ENCODE data around the gene SLC6A4.

The SLC6A4 gene

GRCh38 chr17:30210901-30211300 lies 24.6 kb downstream of the SLC6A4 start:
- Histone ChIP-seq H3K4me2 (ENCODE audit: low read depth, low read length, poor library complexity, severe bottlenecking) (no peak overlapping the region), H2AFZ (ENCODE audit: low read length) (no peak overlapping the region), H3K36me3 (ENCODE audit: insufficient read depth, low read length) (no peaks in the 10 kb centered on the region), H3K4me1 (ENCODE audit: insufficient read depth, low read length, poor library complexity, severe bottlenecking) (no peaks in the 10 kb centered on the region), H3K9me2 (replicated peaks; ENCODE audit: low read depth, low read length) (no peaks in the 10 kb centered on the region), H3K79me2 (ENCODE audit: insufficient read depth, low read length) (no peaks in the 10 kb centered on the region), H3K9me3 (ENCODE audit: insufficient read depth, low read depth, low read length) (no peaks in the 10 kb centered on the region), H4K20me1 (ENCODE audit: insufficient read depth, low read length, poor library complexity, severe bottlenecking) (no peaks in the 10 kb centered on the region), H3K9ac (ENCODE audit: low read depth, low read length, poor library complexity, severe bottlenecking) (no peak overlapping the region), H3K4me3 (ENCODE audit: low read length, poor library complexity, severe bottlenecking) (no peak overlapping the region), H3K27me3 (ENCODE audit: insufficient read depth, low read length, poor library complexity, severe bottlenecking) (no peaks in the 10 kb centered on the region), H3F3A (ENCODE audit: low read depth) (no peaks in the 10 kb centered on the region)
- TF ChIP-seq CTCF (conservative IDR thresholded peaks at IDR 0.05; ENCODE audit: low read length) (no peak), EZH2phosphoT487 (IDR thresholded peaks at IDR 0.05; ENCODE audit: borderline replicate concordance) (no peak)

GRCh38 chr17:30210366-30210765 lies 25.1 kb downstream of the SLC6A4 start:
- TF ChIP-seq CTCF (conservative IDR thresholded peaks at IDR 0.05; ENCODE audit: low read length), result no peak

GRCh38 chr17:30209930-30210329 lies 25.6 kb downstream of the SLC6A4 start:
- TF ChIP-seq CTCF (conservative IDR thresholded peaks at IDR 0.05; ENCODE audit: low read length), result no peak
- no peaks in the 10 kb centered on the region for H3K9me2 ChIP-seq (replicated peaks; ENCODE audit: low read depth, low read length)

More at GRCh38 chr17:30210366-30210765, 25.1 kb downstream of the SLC6A4 start:
- Histone ChIP-seq H3F3A (ENCODE audit: low read depth) (no peaks in the 10 kb centered on the region), H3K9ac (ENCODE audit: low read depth, low read length, poor library complexity, severe bottlenecking) (no peak overlapping the region), H3K79me2 (ENCODE audit: insufficient read depth, low read length) (no peaks in the 10 kb centered on the region), H3K27me3 (ENCODE audit: insufficient read depth, low read length, poor library complexity, severe bottlenecking) (no peaks in the 10 kb centered on the region), H3K9me2 (replicated peaks; ENCODE audit: low read depth, low read length) (no peaks in the 10 kb centered on the region), H3K4me3 (ENCODE audit: low read length, poor library complexity, severe bottlenecking) (no peak overlapping the region), H3K4me2 (ENCODE audit: low read depth, low read length, poor library complexity, severe bottlenecking) (no peak overlapping the region), H2AFZ (ENCODE audit: low read length) (no peak overlapping the region), H3K4me1 (ENCODE audit: insufficient read depth, low read length, poor library complexity, severe bottlenecking) (no peaks in the 10 kb centered on the region), H3K36me3 (ENCODE audit: insufficient read depth, low read length) (no peaks in the 10 kb centered on the region), H4K20me1 (ENCODE audit: insufficient read depth, low read length, poor library complexity, severe bottlenecking) (no peaks in the 10 kb centered on the region), H3K9me3 (ENCODE audit: insufficient read depth, low read depth, low read length) (no peaks in the 10 kb centered on the region)

More at GRCh38 chr17:30209930-30210329, 25.6 kb downstream of the SLC6A4 start:
- no peaks in the 10 kb centered on the region for H3K27me3 ChIP-seq (ENCODE audit: insufficient read depth, low read length, poor library complexity, severe bottlenecking)
- no peaks in the 10 kb centered on the region for H3K36me3 ChIP-seq (ENCODE audit: insufficient read depth, low read length)
- H3K9me3 ChIP-seq (ENCODE audit: insufficient read depth, low read depth, low read length), result no peaks in the 10 kb centered on the region
- no peaks in the 10 kb centered on the region for H4K20me1 ChIP-seq (ENCODE audit: insufficient read depth, low read length, poor library complexity, severe bottlenecking)
- H2AFZ ChIP-seq (ENCODE audit: low read length), result no peak overlapping the region
- H3K4me1 ChIP-seq (ENCODE audit: insufficient read depth, low read length, poor library complexity, severe bottlenecking), result no peaks in the 10 kb centered on the region
- H3K79me2 ChIP-seq (ENCODE audit: insufficient read depth, low read length), result no peaks in the 10 kb centered on the region
- no peak overlapping the region for H3K4me2 ChIP-seq (ENCODE audit: low read depth, low read length, poor library complexity, severe bottlenecking)
- no peaks in the 10 kb centered on the region for H3F3A ChIP-seq (ENCODE audit: low read depth)
- H3K4me3 ChIP-seq (ENCODE audit: low read length, poor library complexity, severe bottlenecking), result no peak overlapping the region
- H3K9ac ChIP-seq (ENCODE audit: low read depth, low read length, poor library complexity, severe bottlenecking), result no peak overlapping the region
